HG03439 (cell line): Measurements from ENCODE around the gene CELSR3.
A peak's percentile ranks its signal among the peaks of the same experiment; 100 is the strongest.

Experiments used
- ATAC-seq: cut with Tn5 transposase; IDR thresholded peaks from one replicate; pipeline ENCODE4 v1.9.1; 2021; ENCODE audit warnings: mild to moderate bottlenecking, moderate library complexity; ENCODE audit not compliant: unreplicated experiment

CELSR3 gene

GRCh38 chr3:48661501-48662144, 1.1 kb downstream of the CELSR3 start:
- ATAC-seq, result no peak

DNA sequence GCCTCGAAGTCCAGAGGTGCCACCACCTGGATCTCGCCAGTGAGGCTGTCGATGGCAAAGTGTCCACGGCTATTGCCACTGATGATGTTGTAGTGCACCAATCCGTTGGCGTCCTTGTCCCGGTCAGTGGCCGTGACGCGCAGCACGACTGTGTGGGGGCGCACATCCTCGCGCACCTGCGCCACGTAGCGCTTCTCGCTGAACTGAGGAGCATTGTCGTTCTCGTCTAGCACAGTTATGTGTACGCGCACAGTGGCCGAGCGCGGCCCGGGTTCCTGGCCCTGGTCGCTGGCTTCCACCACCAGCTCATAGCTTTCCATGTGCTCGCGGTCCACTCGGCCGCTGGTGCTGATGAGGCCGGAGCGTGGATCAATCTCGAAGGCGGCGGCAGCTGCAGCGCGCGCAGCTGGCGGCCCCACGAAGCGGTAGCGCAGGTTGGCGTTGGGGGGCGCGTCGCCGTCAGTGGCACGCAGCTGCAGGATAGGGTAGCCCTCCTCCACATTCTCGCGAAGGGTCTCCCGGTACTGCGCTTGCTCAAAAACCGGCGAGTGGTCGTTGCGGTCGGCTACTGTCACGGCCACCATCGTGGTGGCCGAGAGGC, 1.8 kb downstream of the CELSR3 start:
- ATAC-seq, result no peak

GRCh38 chr3:48656841-48657281, 5.8 kb downstream of the CELSR3 start:
- no peak for ATAC-seq

- ATAC-seq, result peak; percentile 56
Measured at GRCh38 chr3:48656061-48656840, 6.4 kb downstream of the CELSR3 start.

DNA sequence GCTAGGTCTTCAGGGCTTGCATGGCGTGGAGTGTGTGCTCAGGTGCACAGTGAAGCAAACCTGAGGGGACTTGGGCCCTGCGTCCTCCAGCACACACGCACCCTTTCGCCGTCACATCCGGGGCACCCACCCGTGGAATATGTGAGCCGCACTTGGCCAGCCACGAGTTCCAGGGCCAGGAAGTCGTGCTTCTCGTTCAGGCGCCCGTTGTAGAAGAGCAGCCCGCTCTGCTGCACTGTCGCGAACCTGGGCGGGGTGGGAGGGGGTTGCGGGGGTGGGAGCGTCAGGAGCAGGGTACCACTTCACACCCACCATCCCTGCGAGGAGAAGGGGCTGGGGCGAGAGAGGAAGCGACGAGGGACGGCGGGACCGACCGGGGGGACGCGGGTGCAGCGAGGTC, 7.1 kb downstream of the CELSR3 start:
- no peak for ATAC-seq

- ATAC-seq, result no peak
Measured at GRCh38 chr3:48655063-48655462, 7.6 kb downstream of the CELSR3 start.

DNA sequence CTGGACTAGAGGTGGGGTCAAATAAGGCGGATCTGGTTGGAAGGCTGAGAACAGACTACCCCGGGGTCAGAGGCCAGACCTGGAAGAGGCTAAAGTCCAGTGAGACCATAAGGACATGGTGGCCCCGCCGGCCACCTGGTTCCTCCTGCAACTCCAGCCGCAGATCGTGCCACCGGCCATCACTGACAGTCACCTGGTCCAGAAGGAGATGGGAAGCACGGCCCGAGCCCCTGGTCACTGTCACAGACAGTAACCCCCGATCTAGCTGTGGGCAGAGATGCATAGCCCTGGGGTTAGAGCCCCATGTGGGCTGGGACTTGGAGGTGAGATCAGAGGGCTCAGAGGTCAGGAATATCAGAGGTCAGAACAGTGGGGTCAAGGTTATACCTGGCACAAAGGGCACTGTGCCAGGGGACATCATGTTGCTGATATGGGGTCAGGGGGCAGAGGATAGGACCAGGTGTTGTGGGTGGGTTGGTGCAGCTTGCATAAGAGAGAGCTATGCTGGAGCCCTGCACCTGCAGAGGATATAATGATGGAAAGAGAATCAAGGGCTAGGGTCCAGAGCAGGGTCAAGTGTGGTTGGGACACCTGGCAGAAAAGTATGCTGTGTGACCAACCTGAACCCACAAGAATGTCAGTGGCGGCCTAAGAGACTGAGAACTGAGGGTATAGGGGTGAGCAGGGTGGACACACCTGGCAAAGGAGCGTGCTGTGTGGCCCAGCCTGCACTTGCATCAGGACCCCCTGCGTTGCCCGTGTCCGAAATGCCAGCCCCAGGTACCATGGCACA, 9.6 kb downstream of the CELSR3 start:
- ATAC-seq, result no peak

- no peak for ATAC-seq
Measured at GRCh38 chr3:48651771-48652170, 10.9 kb downstream of the CELSR3 start.

GRCh38 chr3:48650723-48651122, 12.0 kb downstream of the CELSR3 start:
- ATAC-seq, result no peak

DNA sequence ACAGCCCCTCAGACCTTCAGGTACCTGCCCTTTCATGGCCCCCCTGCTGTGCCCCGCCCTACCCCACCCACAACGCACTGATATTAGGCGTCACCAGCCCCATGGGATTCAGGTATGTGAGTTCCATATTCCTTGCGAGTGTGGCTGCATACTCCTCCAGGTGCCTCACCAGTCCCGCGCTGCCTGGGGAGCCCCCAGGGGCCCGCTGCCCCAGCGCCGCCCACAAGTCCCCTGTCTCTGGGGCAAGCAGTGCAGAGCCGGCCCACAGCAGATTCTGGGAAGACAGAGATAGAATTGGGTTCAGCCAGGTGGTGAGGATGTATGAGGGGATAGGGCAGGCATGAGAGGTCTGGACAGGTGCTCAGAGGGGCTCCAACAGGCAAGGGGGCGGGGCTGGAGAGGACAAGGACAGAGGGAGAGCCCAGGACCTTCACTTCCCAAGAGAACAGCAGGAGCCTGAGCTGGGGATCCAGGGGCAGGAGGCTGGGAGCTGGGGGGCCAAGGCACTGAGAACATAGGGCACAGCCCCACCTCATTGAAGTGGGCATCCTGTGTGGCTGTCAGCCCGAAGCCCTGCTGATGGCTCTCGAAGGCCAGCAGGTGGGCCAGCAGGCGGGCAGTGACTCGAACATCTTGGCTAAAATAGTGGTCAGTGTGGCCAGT, 14.4 kb downstream of the CELSR3 start:
- ATAC-seq, result no peak

GRCh38 chr3:48647714-48648113, 15.0 kb downstream of the CELSR3 start:
- ATAC-seq, result no peak

DNA sequence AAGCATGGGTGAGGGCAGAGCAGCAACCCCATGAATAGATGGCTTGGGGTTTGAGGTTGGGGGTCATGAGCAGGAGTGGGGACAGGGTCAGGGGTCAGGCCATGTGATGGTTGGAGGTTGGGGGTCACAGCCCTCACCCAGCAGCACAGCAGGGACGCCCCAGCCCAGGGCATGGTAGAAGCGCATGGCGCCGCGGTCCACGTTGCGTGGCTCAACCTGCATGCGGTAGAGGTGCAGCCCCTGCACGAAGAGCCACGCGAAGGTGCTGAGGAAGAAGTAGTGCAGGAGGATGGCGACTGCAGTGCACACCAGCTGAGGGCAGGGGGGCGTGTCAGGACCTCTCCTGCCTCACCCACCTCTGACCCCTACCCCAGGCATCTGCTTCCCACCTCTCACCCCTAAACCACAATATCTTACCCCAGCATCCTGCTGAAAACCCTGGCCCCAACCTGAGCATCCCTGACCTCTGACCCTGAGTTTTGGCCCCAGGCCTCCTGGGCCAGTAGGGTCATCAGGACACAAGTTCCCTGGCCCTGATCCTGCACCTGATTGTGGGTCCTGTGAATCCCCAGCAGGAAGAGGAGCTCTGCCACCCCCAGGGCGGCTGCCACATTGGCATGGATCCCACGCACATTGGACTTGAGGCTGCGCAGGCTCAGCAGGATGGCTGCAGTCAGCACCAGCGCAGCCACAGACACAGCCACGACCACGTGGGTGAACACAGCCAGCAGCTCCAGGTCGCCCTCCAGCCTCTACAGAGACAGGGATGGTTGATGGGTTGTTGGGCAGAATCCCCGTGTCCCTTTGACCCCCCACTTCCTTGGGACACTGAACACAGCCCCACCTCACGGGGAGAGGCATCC, 17.6 kb downstream of the CELSR3 start:
- no peak for ATAC-seq

GRCh38 chr3:48642605-48643004, 20.1 kb downstream of the CELSR3 start:
- ATAC-seq, result no peak

DNA sequence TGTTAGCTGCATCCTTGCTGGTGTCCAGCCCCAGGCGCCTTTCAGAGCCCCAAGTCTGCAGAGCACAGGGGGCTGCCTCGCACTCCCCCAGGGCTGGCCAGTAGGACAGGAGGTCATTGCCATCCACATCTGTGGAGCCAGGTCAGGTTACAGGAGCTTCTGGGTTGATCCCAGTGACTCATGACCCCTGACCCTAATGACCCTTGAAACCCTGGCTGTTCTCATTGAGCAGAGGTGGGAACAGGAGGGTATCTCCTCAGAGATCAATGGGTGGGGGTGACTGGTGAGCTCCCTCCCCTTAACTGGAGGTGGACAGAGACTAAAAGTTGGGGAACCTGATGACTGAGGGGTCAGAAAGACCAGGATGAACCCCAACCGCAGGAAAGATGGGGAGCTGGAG, 21.3 kb downstream of the CELSR3 start:
- no peak for ATAC-seq

- ATAC-seq, result no peak
Measured at GRCh38 chr3:48639944-48640606, 22.6 kb downstream of the CELSR3 start.

- ATAC-seq, result no peak
Measured at GRCh38 chr3:48637305-48637704, 25.4 kb downstream of the CELSR3 start.

GRCh38 chr3:48636149-48636655, 26.5 kb downstream of the CELSR3 start:
- no peak for ATAC-seq

DNA sequence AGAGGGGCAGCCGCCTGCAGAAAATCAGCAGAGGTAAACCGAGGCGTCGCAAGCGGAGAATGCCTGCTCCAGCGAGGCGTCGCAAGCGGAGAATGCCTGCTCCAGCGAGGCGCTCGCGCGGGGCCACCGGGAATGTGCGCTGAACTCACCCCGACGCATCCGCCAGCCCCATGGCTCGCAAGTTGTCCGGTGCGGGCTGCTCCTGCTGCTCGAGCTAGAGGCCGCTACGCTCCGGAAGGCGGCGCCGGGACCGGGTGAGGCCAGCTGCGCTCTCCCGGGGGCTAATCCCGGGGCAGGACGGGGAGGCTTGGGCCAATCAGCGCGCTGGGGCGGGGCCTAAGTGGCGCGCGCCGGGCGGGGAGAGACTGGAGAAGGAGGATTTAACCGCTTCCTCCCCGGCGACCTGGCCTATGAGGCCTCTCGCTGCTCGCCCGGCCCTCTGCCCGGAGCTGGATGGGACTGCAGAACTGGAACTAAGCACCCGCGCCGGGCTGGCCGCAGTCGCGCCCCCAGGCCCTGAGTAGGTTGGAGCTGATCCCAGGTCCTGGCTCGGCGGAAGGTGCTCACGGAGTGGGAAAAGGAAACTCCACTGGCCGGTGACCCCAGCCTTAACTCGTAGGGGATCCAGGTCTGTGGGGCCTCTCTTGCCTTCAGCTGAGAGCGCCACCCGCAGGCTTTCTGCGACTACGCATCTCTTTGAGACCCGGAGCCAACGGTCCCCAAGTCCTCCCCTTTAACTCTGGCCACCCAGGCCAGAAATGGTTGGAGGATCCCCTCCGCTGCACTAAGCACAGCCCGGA, 27.3 kb downstream of the CELSR3 start, which contains the start of gene SLC26A6:
SLC26A6 (minus strand) TSS at position 240 of the 800 bp plus-strand sequence; CDS start at position 172, 68 bp downstream.
- peak; percentile 83 for ATAC-seq
